Lung (tissue), 12 donors: ENCODE data around the gene CDK14. TPM values are rescaled to one million over a fixed set of nuclear protein-coding genes. Genes with fewer than 3 reads are reported as not detected.

Experiments used
- ATAC-seq: fragments of 200-7000 bp; cut with Tn5 transposase; one replicate; pipeline ENCODE4 v1.9.1; 2020; ENCODE audit warnings: moderate number of reproducible peaks; ENCODE audit not compliant: insufficient read depth, low FRiP score
- DNase-seq, 3 donors: peaks; one replicate each; pipeline ENCODE4 v3.0.0-alpha.2; 2013 to 2017
- H3K27ac ChIP-seq, 2 donors: one replicate each; pipeline ENCODE4 v1.5.1; 2013; ENCODE audit warnings: mild to moderate bottlenecking in 2 of 2, moderate library complexity in 2 of 2, control low read depth in 1 of 2, inconsistent platforms in 1 of 2, low read depth in 1 of 2, low read length in 1 of 2
- H3K27me3 ChIP-seq, 3 donors: one replicate each; pipeline ENCODE4 v1.5.1; 2013; ENCODE audit warnings: low read length in 2 of 3; ENCODE audit not compliant: control insufficient read depth in 3 of 3, insufficient read depth in 3 of 3
- H3K36me3 ChIP-seq, 4 donors: one replicate each; pipeline ENCODE4 v1.5.1; 2013; ENCODE audit warnings: low read length in 4 of 4, mild to moderate bottlenecking in 1 of 4, moderate library complexity in 1 of 4; ENCODE audit not compliant: control insufficient read depth in 4 of 4, insufficient read depth in 4 of 4
- H3K4me1 ChIP-seq, 5 donors: one replicate each; pipeline ENCODE4 v1.5.1; 2013; ENCODE audit warnings: low read length in 5 of 5, mild to moderate bottlenecking in 2 of 5, moderate library complexity in 1 of 5; ENCODE audit not compliant: control insufficient read depth in 5 of 5, insufficient read depth in 5 of 5
- H3K4me3 ChIP-seq: one replicate; pipeline ENCODE4 v1.5.1; 2013; ENCODE audit warnings: mild to moderate bottlenecking, control low read depth, moderate library complexity
- H3K9ac ChIP-seq, 2 donors: one replicate each; pipeline ENCODE4 v1.5.1; 2013; ENCODE audit warnings: low read length in 2 of 2, control low read depth in 1 of 2; ENCODE audit not compliant: insufficient read depth in 1 of 2
- H3K9me3 ChIP-seq, 4 donors: one replicate each; pipeline ENCODE4 v1.5.1; 2013; ENCODE audit warnings: low read length in 3 of 4, mild to moderate bottlenecking in 1 of 4, moderate library complexity in 1 of 4; ENCODE audit not compliant: control insufficient read depth in 4 of 4, insufficient read depth in 3 of 4
- WGBS, 2 donors: extraction: QIAGEN DNeasy Blood & Tissue Kit; methylation state at CpG; one replicate each; pipeline ENCODE4 v1.1.7; 2013; 5-methylcytosine and 5-hydroxymethylcytosine counted together
- polyA plus RNA-seq, 2 donors: library from polyadenylated mRNA; stranded (reverse); fragments of 200-250 nt; gene quantifications; one replicate each; pipeline ENCODE4 v1.2.1, GENCODE V29; 2013
- total RNA-seq, 2 donors: library from RNA; depleted of rRNA in 1 of 2; stranded (reverse); fragments of >200 nt in 1 of 2; gene quantifications; one replicate each; pipeline ENCODE4 v1.2.1, GENCODE V29; 2014 to 2021
- TF ChIP-seq, protein P1 (sequence below): IDR thresholded peaks from 2 replicates; pipeline ENCODE4 v1.5.1; 2012; ENCODE audit warnings: mild to moderate bottlenecking; ENCODE audit errors: control extremely low read depth, extremely low read depth
- donor health status: control.
- donor health status: control.
- donor health status: Bipolar disorder and iron deficiency.
- donor health status: healthy.
- donor health status: DM: yes; HTN: yes; CAD: no.

CDK14 gene
- total and polyA plus RNA-seq, 4 donors = 4.3 to 117 (median 18.9) TPM

DNA sequence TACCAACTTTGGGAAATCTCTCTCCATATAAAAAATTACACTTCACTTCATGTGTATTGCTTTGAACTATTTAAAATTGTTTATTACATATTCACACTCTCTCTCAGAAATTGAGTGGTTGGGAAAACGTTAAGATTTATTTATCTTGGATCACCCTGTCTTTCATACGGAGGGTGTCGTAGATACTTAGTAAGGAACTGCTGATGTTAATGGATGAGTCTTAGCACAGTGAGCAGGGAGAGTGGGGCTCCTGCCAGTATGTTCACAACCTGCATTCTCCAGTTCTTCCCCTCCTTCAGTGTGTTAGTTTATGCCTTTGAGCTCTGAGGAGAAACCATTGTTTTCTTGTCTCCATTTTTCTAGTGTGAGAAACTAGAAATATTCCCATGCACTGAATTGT lies 67.1 kb downstream of the CDK14 start:
- TF ChIP-seq, protein P1, sequence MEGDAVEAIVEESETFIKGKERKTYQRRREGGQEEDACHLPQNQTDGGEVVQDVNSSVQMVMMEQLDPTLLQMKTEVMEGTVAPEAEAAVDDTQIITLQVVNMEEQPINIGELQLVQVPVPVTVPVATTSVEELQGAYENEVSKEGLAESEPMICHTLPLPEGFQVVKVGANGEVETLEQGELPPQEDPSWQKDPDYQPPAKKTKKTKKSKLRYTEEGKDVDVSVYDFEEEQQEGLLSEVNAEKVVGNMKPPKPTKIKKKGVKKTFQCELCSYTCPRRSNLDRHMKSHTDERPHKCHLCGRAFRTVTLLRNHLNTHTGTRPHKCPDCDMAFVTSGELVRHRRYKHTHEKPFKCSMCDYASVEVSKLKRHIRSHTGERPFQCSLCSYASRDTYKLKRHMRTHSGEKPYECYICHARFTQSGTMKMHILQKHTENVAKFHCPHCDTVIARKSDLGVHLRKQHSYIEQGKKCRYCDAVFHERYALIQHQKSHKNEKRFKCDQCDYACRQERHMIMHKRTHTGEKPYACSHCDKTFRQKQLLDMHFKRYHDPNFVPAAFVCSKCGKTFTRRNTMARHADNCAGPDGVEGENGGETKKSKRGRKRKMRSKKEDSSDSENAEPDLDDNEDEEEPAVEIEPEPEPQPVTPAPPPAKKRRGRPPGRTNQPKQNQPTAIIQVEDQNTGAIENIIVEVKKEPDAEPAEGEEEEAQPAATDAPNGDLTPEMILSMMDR = no peak
- ATAC-seq (no peak), DNase-seq (no peak)
- H3K9me3 ChIP-seq = no peaks in the 10 kb centered on the region
- WGBS, 2 donors = 59 to 76% methylated on average over 3 of the region's 3 CpGs
- H3K27me3 ChIP-seq = no peaks in the 10 kb centered on the region
- no peak overlapping the region for H3K9ac ChIP-seq
- H3K4me3 ChIP-seq = no peak overlapping the region
- no peaks in the 10 kb centered on the region for H3K36me3 ChIP-seq
- peaks cover 0 to 23% (median 14%) of the 10 kb centered on the region in 5 donors for H3K4me1 ChIP-seq
- H3K27ac ChIP-seq = no peak overlapping the region

DNA sequence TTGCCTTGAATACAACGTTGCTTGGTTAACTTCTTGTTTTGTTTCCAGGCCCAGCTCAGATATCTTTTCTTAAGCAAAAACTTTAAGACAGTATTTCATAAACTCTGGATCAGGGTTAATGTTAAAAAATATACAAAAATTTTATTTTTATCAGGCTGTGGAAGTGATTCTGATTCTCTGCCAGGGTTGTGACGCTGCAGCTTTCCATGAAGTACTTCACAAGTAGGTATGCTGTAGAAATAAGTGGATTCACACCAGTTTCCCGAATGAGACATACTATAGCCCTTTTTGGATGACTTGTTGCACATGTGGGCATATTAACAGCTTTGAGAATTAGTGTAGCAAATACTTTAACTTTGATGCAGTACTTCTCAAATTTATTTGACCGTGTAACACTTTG lies 70.1 kb downstream of the CDK14 start:
- H3K9ac ChIP-seq = no peak overlapping the region
- TF ChIP-seq, protein P1 = no peak
- 53 to 72% methylated on average over 4 of the region's 4 CpGs for WGBS, 2 donors
- no peaks in the 10 kb centered on the region for H3K9me3 ChIP-seq
- H3K27ac ChIP-seq = no peak overlapping the region
- no peaks in the 10 kb centered on the region for H3K36me3 ChIP-seq
- ATAC-seq = no peak
- DNase-seq = peak in 2 of 3 donors; percentile 68 to 90
- H3K4me1 ChIP-seq = peaks cover 0 to 34% (median 14%) of the 10 kb centered on the region in 5 donors
- H3K4me3 ChIP-seq = no peak overlapping the region
- H3K27me3 ChIP-seq = no peaks in the 10 kb centered on the region

DNA sequence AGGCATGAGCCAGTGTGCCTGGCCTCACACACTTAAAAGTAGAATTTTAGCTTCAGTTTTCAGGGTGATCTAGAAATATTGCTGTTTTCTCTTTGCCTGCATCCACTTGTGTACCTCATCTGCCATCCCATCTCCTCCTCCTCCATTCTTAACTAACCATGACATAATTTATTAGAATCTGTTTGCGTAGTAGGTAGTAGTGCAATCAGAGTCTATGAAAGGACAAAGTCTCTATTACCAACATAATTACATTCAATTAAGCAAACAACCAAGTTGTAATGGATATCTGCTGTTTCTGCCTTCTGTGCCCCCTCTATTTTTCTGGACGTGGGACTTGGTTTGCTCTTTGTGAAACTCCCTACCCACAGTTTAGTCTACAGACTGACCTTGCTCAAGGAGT lies 72.9 kb downstream of the CDK14 start:
- ATAC-seq = no peak

More for the DNA sequence above, 72.9 kb downstream of the CDK14 start:
- Histone ChIP-seq H3K27me3 (no peaks in the 10 kb centered on the region), H3K27ac (no peak overlapping the region), H3K9me3 (no peaks in the 10 kb centered on the region), H3K4me3 (no peak overlapping the region), H3K4me1 (peaks cover 0 to 20% (median 8%) of the 10 kb centered on the region in 5 donors), H3K36me3 (no peaks in the 10 kb centered on the region), H3K9ac (no peak overlapping the region)
- 90 to 95% methylated on average over 2 of the region's 2 CpGs for WGBS, 2 donors
- no peak for DNase-seq
- TF ChIP-seq, protein P1 = no peak
